Keratinocyte (primary cell): ENCODE measurements around the gene TBC1D19. TPM values are rescaled to one million over a fixed set of nuclear protein-coding genes. Genes with fewer than 3 reads are reported as not detected.

Experiments
- DNase-seq: peaks from one replicate; pipeline ENCODE4 v3.0.0-alpha.2; 2011; ENCODE audit warnings: low read depth, missing footprints, low spot score
- FAIRE-seq: peaks from 2 replicates; lab custom pipeline; 2011; peaks lifted over from hg19 to GRCh38; lab: Jason Lieb, UNC
- H2AFZ ChIP-seq: 2 replicates; pipeline ENCODE4 v1.6.0; 2012; ENCODE audit warnings: low read length, control low read depth, inconsistent platforms; ENCODE audit not compliant: control insufficient read depth
- H3K27ac ChIP-seq: 2 replicates; pipeline ENCODE4 v1.5.1; 2011; ENCODE audit warnings: low read length; ENCODE audit not compliant: control insufficient read depth, insufficient read depth
- H3K27me3 ChIP-seq: 3 replicates; pipeline ENCODE4 v1.6.0; 2011; ENCODE audit warnings: low read length; ENCODE audit not compliant: control insufficient read depth, insufficient read depth; ENCODE audit errors: extremely low read depth
- H3K36me3 ChIP-seq, 2 experiments: 2 replicates in 1 of 2; 3 replicates in 1 of 2; pipeline ENCODE4 v1.5.1; 2011; ENCODE audit warnings: low read length in 2 of 2, mild to moderate bottlenecking in 1 of 2; ENCODE audit not compliant: control insufficient read depth in 2 of 2, insufficient read depth in 2 of 2; ENCODE audit errors: extremely low read depth in 1 of 2
- H3K4me1 ChIP-seq: 3 replicates; pipeline ENCODE4 v1.5.1; 2011; ENCODE audit warnings: low read length; ENCODE audit not compliant: control insufficient read depth, insufficient read depth; ENCODE audit errors: extremely low read depth
- H3K4me2 ChIP-seq: 3 replicates; pipeline ENCODE4 v1.6.0; 2011; ENCODE audit warnings: low read depth, low read length; ENCODE audit not compliant: control insufficient read depth, insufficient read depth; ENCODE audit errors: extremely low read depth
- H3K4me3 ChIP-seq, 3 experiments: fragments of 200-600 bp in 1 of 3; sonication (generic) in 1 of 3; 2 replicates in 2 of 3; 3 replicates in 1 of 3; pipeline ENCODE4 v1.5.1; 2011 to 2016; ENCODE audit warnings: low read length in 3 of 3, mild to moderate bottlenecking in 3 of 3, control low read depth in 2 of 3, inconsistent platforms in 1 of 3, low read depth in 1 of 3, mixed read lengths in 1 of 3, mixed run types in 1 of 3, moderate library complexity in 1 of 3; ENCODE audit not compliant: control insufficient read depth in 2 of 3, insufficient read depth in 2 of 3; ENCODE audit errors: extremely low read depth in 1 of 3
- H3K79me2 ChIP-seq: 2 replicates; pipeline ENCODE4 v1.6.0; 2012; ENCODE audit warnings: low read length; ENCODE audit not compliant: control insufficient read depth, insufficient read depth
- H3K9ac ChIP-seq: 3 replicates; pipeline ENCODE4 v1.6.0; 2011; ENCODE audit warnings: low read length; ENCODE audit not compliant: control insufficient read depth, insufficient read depth; ENCODE audit errors: extremely low read depth
- H3K9me1 ChIP-seq: 3 replicates; pipeline ENCODE4 v1.6.0; 2011; ENCODE audit warnings: low read length; ENCODE audit not compliant: control insufficient read depth, insufficient read depth; ENCODE audit errors: extremely low read depth
- H3K9me3 ChIP-seq: 2 replicates; pipeline ENCODE4 v1.5.1; 2012; ENCODE audit warnings: low read depth, low read length; ENCODE audit not compliant: control insufficient read depth
- H4K20me1 ChIP-seq: 3 replicates; pipeline ENCODE4 v1.6.0; 2011; ENCODE audit warnings: low read length; ENCODE audit not compliant: control insufficient read depth, insufficient read depth; ENCODE audit errors: extremely low read depth
- EZH2 ChIP-seq: IDR thresholded peaks from one replicate; pipeline ENCODE4 v1.6.1; 2012; ENCODE audit warnings: inconsistent platforms, mild to moderate bottlenecking, low read length, moderate library complexity
- dilution Hi-C: fragments of 300-500 bp; cut with MboI; formaldehyde crosslinking; loops from one replicate; pipeline ENCODE4 v1.7.0; 2020; ENCODE audit warnings: low sequenced_read_pairs; ENCODE audit not compliant: extremely low pct_ligation_motif_present
- polyA plus RNA-seq, 5 experiments: library from polyadenylated mRNA; depleted of rRNA in 3 of 5; stranded (reverse) in 3 of 5; stranded (forward) in 1 of 5; unstranded in 1 of 5; fragments of >200 nt; gene quantifications; 1 replicate in 1 of 5; 2 replicates in 3 of 5; 3 replicates in 1 of 5; pipeline versions ENCODE4 v1.2.1 to v1.2.3, GENCODE V29; 2011 to 2012; ENCODE audit warnings: missing spikeins in 2 of 5, low read depth in 1 of 5, low replicate concordance in 1 of 5
- TF ChIP-seq, protein P1 (sequence below), 3 experiments: IDR thresholded peaks in 1 of 3; conservative IDR thresholded peaks in 1 of 3; optimal IDR thresholded peaks in 1 of 3; 2 replicates in 2 of 3; 3 replicates in 1 of 3; pipeline versions ENCODE3 to v1.5.1; 2011; ENCODE audit warnings: low read length in 3 of 3, mild to moderate bottlenecking in 3 of 3, moderate library complexity in 2 of 3, control low read depth in 1 of 3, inconsistent platforms in 1 of 3; ENCODE audit not compliant: insufficient read depth in 2 of 3; ENCODE audit errors: extremely low read depth in 1 of 3

TBC1D19 gene
- polyA plus RNA-seq, 1 donor (not counting 4 experiments of a cell fraction or from before 2014, with no cell fraction given): 11.3 TPM

DNA sequence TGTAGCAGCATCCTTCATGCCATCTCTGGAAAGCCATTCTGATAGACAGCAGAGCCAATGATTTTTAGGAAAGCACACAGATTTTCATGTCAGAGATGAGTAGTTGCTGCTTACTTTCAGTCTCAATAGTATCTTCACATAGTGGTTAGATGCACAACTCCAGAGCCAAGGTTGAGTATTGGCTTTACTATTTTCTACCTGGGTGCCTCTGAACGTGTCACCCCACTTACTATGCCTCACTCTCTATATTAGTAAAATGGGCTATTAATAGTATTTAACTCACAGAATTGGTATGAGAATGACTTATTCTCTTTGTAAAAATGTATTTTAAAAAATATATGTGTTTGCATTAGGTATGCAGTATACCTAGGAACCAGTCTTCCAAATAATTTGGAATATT is 168.0 kb downstream of the TBC1D19 start:
- Histone ChIP-seq H3K27me3 (no peaks in the 10 kb centered on the region), H3K9me3 (no peaks in the 10 kb centered on the region), H3K4me2 (no peak overlapping the region), H3K36me3 (peaks cover 0 to 1% of the 10 kb centered on the region in 2 experiments), H3K27ac (no peak overlapping the region), H3K4me1 (no peaks in the 10 kb centered on the region), H4K20me1 (no peaks in the 10 kb centered on the region), H3K9ac (no peak overlapping the region), H3K9me1 (no peaks in the 10 kb centered on the region), H3K79me2 (no peaks in the 10 kb centered on the region), H2AFZ (no peak overlapping the region), H3K4me3 (no peak overlapping the region)
- no peak for DNase-seq
- TF ChIP-seq, protein P1, sequence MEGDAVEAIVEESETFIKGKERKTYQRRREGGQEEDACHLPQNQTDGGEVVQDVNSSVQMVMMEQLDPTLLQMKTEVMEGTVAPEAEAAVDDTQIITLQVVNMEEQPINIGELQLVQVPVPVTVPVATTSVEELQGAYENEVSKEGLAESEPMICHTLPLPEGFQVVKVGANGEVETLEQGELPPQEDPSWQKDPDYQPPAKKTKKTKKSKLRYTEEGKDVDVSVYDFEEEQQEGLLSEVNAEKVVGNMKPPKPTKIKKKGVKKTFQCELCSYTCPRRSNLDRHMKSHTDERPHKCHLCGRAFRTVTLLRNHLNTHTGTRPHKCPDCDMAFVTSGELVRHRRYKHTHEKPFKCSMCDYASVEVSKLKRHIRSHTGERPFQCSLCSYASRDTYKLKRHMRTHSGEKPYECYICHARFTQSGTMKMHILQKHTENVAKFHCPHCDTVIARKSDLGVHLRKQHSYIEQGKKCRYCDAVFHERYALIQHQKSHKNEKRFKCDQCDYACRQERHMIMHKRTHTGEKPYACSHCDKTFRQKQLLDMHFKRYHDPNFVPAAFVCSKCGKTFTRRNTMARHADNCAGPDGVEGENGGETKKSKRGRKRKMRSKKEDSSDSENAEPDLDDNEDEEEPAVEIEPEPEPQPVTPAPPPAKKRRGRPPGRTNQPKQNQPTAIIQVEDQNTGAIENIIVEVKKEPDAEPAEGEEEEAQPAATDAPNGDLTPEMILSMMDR (optimal IDR thresholded peaks at IDR 0.05 in 1 of 3, IDR thresholded peaks at IDR 0.05 in 1 of 3, conservative IDR thresholded peaks at IDR 0.05 in 1 of 3; ENCODE audit: extremely low read depth in 1 of 3, insufficient read depth in 2 of 3, low read length in 3 of 3): no peak
- TF ChIP-seq EZH2: no peak
- dilution Hi-C loops: no loop called here
- no peak for FAIRE-seq

- H3K36me3 ChIP-seq: peaks cover 0 to 1% of the 10 kb centered on the region in 2 experiments
- no peak overlapping the region for H3K4me2 ChIP-seq
- H3K9me3 ChIP-seq: no peaks in the 10 kb centered on the region
- no peak overlapping the region for H3K4me3 ChIP-seq
- dilution Hi-C loops: no loop called here
- H3K4me1 ChIP-seq: no peaks in the 10 kb centered on the region
- no peak overlapping the region for H3K27ac ChIP-seq
- H2AFZ ChIP-seq: no peak overlapping the region
- DNase-seq (no peak), FAIRE-seq (no peak)
- H3K9ac ChIP-seq: no peak overlapping the region
- TF ChIP-seq, protein P1 (optimal IDR thresholded peaks at IDR 0.05 in 1 of 3, IDR thresholded peaks at IDR 0.05 in 1 of 3, conservative IDR thresholded peaks at IDR 0.05 in 1 of 3; ENCODE audit: extremely low read depth in 1 of 3, insufficient read depth in 2 of 3, low read length in 3 of 3): no peak
- TF ChIP-seq EZH2: no peak
- H3K27me3 ChIP-seq: no peaks in the 10 kb centered on the region
- no peaks in the 10 kb centered on the region for H3K9me1 ChIP-seq
- no peaks in the 10 kb centered on the region for H4K20me1 ChIP-seq
- no peaks in the 10 kb centered on the region for H3K79me2 ChIP-seq
Measured at GRCh38 chr4:26753187-26753586, 169.3 kb downstream of the TBC1D19 start.
